Activated CD8-positive, alpha-beta memory T cell treated with anti-CD3 and anti-CD28 coated beads, Interleukin-2, amount 50 U/mL, for 4 hours (primary cell): ENCODE measurements around the gene MICAL2.
"Not testable (repeated sequence)": the region's sequence is repeated elsewhere in the genome, so short reads cannot be mapped to it uniquely, and the experiment has no call there.

Experiments used
- DNase-seq: peaks from one replicate; pipeline ENCODE4 v3.0.0-alpha.2; 2020

MICAL2 gene

DNA sequence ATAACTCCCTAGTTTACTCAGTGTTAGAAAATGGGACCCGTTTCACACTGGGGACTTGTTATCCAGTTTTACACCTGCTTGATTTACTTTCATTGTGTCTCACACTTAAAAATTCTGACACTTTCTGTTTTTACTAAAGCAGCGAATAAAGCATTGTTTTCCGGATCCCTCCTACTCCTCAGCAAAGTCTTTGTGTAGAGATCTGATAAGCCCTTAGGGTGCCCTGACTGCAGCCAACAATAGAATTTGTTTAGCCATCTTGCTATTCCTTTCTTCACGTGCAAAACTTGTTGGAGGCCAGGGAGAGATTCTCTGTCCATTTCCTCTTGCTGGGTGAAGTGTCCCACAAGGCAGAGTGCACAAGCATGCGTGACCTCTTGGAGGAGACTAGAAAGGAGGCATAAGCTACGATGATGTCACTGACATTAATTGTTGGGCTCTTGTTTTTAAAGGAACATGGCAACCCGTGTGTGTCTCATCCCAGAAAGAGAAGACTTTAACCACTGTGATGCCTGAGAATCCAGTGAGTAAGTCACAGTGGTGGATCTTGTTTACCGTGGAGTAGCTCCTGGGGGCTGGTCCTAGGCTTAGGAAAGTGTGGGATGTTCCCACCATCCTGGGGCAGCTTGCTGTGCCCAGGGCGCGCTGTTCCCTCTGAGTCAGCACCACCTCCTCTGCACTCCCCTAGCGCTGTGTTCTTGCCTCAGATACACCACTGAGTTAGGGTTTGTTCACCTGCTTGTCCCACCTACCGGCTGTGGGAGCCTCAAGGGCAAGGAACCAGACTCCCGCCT lies 27.7 kb downstream of the MICAL2 start:
- no peak for DNase-seq

GRCh38 chr11:12139144-12139881 lies 28.9 kb downstream of the MICAL2 start:
- DNase-seq = no peak

DNA sequence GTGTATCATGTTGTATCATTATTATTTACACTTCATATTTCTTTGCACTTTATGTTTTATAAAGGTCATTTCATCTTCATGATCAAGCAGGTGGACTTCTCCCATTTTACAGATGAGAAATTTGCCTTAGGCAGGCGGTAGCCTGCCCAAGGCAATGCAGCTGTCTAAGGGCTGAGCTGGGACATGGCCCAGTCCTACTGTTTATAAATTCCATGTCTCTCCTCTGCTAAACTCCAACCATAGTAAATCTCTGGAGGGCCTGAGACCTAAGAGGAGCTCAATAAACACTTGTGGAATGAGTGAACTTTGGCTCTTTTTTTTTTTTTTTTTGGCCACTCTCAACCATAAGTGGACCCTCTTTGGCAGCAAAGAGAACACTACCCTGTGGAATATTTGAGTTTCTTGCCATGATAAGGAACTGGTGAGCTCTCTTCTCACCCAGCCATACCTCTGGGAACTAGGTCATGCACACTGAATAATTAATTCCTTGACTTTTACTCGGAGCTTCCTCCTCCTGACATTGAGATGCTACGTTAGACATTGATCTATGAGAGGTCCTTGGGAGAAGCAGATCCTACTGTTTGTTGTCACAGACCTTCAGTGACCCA lies 29.9 kb downstream of the MICAL2 start:
- no peak for DNase-seq

GRCh38 chr11:12141283-12141682 lies 30.9 kb downstream of the MICAL2 start:
- DNase-seq = no peak

- no peak for DNase-seq
Measured at GRCh38 chr11:12142176-12142575, 31.8 kb downstream of the MICAL2 start.

GRCh38 chr11:12142909-12143308 lies 32.5 kb downstream of the MICAL2 start:
- DNase-seq = no peak

DNA sequence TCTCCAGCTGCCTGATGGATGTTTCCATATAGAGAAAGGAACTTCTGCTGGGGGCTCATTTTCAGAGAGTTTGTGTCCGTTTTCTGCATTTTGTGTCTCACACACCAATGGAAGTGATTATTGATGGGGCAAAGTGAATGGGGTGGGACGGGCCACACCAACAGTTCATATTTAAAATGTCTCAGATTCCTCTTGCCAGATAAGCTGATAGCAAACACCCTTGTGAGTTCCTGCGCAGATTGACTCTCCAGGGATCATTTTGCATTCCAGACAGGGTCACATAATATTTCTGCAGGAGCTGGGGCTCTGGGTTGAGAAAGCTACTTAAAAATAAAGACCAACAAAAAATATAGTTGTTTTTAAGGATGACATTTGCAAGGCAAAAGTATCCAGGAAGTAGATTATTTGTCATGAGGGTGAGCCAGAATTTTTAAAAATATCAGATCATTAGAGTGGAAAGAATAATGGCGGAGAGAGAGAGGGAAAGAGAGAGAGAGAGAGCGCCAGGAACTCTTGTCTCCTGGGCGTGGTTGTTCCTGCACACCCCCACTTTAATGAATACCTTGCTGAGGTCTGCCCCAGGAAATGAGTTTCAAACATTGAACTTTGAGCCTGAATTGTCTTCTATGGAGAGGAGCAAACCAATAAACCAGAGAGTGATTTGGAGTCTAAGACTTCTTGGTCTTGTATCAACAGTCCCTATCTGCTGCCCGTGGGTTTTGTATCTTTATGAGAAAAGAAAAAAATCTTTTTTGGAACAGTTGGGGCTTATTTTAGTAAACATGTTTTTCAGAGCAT lies 33.3 kb downstream of the MICAL2 start:
- DNase-seq = no peak

- DNase-seq = no peak
Measured at GRCh38 chr11:12144330-12145174, 34.2 kb downstream of the MICAL2 start.

GRCh38 chr11:12146678-12147077 lies 36.3 kb downstream of the MICAL2 start:
- DNase-seq = not testable (repeated sequence)

- DNase-seq = no peak
Measured at GRCh38 chr11:12147827-12148226, 37.4 kb downstream of the MICAL2 start.

DNA sequence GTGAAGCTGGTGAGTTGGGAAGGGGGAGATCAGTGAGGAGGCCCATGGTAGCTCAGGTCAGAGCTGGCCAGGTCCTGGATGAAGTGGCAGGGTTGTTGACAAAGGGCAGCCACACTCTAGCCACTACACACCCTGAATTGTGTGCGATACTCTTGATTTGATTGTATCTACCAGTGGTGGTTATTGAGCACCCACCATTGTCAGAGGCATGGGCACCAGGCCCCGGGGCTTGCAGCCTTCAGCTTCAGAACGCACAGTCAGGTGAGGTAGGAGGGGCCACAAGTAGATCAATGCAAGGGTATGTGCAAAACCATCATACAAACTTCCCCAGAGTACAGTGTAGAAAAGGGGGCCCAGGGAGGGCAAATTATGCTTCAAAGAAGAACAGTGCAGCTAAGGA lies 38.1 kb downstream of the MICAL2 start:
- DNase-seq = no peak

GRCh38 chr11:12148882-12149281 lies 38.5 kb downstream of the MICAL2 start:
- DNase-seq = no peak

DNA sequence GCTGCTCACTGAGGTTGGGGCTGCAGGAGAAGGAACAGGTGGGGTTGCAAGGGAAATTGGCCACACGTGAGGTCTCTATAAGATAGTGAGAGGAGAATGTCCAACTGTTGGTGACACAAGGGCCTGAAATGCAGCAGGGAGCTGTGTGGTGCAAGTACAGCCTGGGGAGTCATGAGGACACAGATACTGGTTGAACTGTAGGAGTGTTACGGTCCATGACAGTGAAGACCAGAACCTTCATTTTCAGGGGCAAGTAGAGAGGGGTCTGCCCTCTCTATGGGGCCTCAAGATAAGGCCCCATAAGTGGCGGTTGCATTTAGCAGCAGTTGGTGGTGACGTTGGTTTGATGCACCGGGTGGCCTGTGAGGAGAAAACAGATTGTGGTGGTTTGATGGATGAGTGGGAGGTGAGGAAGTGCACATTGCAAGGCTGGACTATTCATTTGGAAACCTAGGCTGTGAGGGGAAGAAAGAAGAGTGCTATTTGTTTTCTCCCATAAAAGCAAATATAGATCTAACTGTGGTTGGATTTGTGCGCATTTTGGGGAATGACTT lies 39.4 kb downstream of the MICAL2 start:
- no peak for DNase-seq

GRCh38 chr11:12150831-12151382 lies 40.5 kb downstream of the MICAL2 start:
- DNase-seq = no peak

DNA sequence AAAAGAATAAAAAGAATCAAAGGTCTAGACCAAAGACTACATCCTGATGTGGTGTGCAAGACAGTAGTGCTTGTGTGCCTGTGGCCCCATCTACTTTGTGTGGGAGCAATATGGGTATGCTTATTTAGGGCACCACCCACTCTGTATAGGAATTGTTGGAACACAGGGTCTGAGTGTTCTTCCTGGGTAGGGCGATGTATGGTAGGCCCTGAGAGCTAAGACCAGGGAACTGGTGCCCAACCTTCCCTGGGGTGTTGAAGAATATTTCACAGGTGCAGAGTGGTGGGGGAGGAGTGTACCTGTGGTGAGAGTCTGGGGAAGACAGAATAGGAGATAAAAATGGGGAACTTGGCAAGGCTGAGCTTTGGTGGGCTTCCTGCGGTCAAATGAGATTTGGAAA lies 41.9 kb downstream of the MICAL2 start:
- DNase-seq = no peak

- no peak for DNase-seq
Measured at GRCh38 chr11:12154871-12155668, 44.7 kb downstream of the MICAL2 start.

DNA sequence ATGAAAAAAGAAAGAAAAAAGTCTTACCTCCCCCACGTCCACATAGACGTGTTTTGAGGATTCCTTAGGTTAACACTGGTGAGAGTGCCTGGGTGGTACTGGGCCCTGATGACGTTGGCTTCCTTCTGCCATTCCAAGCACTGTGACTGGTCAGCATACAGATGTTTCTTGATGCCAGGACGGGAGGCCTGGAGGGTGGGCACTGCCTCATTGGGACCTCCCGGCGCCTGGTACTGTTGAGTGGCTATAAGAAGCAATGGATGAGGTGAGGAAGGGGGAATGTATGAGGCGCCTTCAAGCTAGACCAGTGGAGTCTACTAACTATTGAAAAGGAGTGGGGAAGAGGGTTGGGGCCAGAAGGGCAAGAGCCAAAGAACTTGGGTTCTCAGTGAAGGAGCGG lies 45.3 kb downstream of the MICAL2 start:
- DNase-seq = no peak

- no peak for DNase-seq
Measured at GRCh38 chr11:12156301-12157140, 46.1 kb downstream of the MICAL2 start.

DNA sequence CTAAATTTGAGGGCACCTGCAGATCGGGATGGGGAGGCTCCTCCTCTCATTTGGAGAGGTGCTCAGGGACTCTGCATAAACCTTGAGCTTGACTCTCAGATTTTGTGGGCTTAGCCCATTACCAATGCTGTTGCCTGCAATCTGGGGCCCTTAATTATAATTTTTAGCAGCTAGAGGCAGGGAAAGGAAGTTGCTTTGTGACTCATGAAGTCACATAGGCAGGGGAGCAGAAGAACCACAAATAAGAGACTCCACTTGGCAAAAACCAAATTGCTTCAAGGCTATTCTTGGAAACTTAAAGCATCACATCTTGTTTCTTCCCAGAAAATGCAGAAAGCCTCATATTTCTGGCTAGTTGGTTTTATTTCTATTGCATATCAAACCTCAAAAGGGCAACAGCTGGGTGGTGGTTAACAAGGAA lies 46.9 kb downstream of the MICAL2 start:
- DNase-seq = no peak

DNA sequence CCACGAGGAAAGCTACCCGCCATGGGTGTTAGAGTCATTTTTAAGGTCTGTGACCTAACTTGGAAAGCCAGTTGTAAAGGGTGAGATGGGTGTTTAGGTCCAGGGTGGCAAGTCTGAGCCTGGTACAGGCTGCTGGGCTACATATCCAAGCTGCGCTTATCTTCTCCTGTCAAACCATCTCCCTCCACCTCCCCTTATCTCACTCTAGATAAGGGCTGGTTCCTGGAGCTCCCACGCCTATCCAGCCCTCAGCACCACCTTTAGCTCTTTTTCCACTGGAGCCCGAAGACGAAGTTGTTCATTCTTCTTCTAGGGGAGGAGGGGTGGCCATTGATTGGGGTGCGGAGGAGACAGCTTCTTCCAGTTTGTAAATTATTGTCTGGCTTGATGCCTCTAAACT lies 48.5 kb downstream of the MICAL2 start:
- DNase-seq = no peak
